Muscle layer of colon (tissue), 2 donors: ENCODE results near the gene ALDH1A3.
A peak's percentile ranks its signal among the peaks of the same experiment; 100 is the strongest.

Source experiments
- H3K27ac ChIP-seq: one replicate; pipeline ENCODE4 v1.7.0; 2013; ENCODE audit warnings: low read depth, mild to moderate bottlenecking, low read length, moderate library complexity
- H3K27me3 ChIP-seq, 2 donors: one replicate each; pipeline ENCODE4 v1.7.0; 2013; ENCODE audit warnings: low read length in 2 of 2, mild to moderate bottlenecking in 2 of 2; ENCODE audit not compliant: insufficient read depth in 2 of 2, control insufficient read depth in 1 of 2
- H3K36me3 ChIP-seq: one replicate; pipeline ENCODE4 v1.7.0; 2013; ENCODE audit warnings: mild to moderate bottlenecking, low read length; ENCODE audit not compliant: insufficient read depth
- H3K4me1 ChIP-seq: one replicate; pipeline ENCODE4 v1.7.0; 2013; ENCODE audit warnings: mild to moderate bottlenecking, low read length; ENCODE audit not compliant: insufficient read depth
- H3K4me3 ChIP-seq, 2 donors: one replicate each; pipeline ENCODE4 v1.7.0; 2013; ENCODE audit warnings: low read length in 2 of 2, low read depth in 1 of 2, mild to moderate bottlenecking in 1 of 2, moderate library complexity in 1 of 2
- H3K9ac ChIP-seq: one replicate; pipeline ENCODE4 v1.7.0; 2013; ENCODE audit warnings: low read length
- H3K9me3 ChIP-seq: one replicate; pipeline ENCODE4 v1.7.0; 2013; ENCODE audit warnings: mild to moderate bottlenecking, low read length
- donor health status: abdominal sarcoma.
- donor health status: Adenocarcinoma of cecum.

ALDH1A3 gene

GRCh38 chr15:100898661-100899462 is 19.2 kb downstream of the ALDH1A3 start:
- Histone ChIP-seq H3K36me3 (no peaks in the 10 kb centered on the region), H3K9me3 (no peaks in the 10 kb centered on the region), H3K27ac (no peak overlapping the region), H3K4me3 (no peak overlapping the region), H3K9ac (no peak overlapping the region), H3K4me1 (peaks cover 34% of the 10 kb centered on the region), H3K27me3 (no peaks in the 10 kb centered on the region)

GRCh38 chr15:100899601-100900000 is 20.0 kb downstream of the ALDH1A3 start:
- peaks cover 34% of the 10 kb centered on the region for H3K4me1 ChIP-seq
- H3K9ac ChIP-seq: no peak overlapping the region
- no peaks in the 10 kb centered on the region for H3K36me3 ChIP-seq
- no peak overlapping the region for H3K27ac ChIP-seq
- no peak overlapping the region for H3K4me3 ChIP-seq
- no peaks in the 10 kb centered on the region for H3K9me3 ChIP-seq
- no peaks in the 10 kb centered on the region for H3K27me3 ChIP-seq

- Histone ChIP-seq H3K4me1 (peaks cover 34% of the 10 kb centered on the region), H3K27ac (peak overlapping the region; percentile 94), H3K9ac (no peak overlapping the region)
These were observed 20.6 kb downstream of the ALDH1A3 start for GRCh38 chr15:100900136-100900794.

GRCh38 chr15:100900795-100901169 is 21.2 kb downstream of the ALDH1A3 start:
- Histone ChIP-seq H3K4me1 (peaks cover 34% of the 10 kb centered on the region), H3K9me3 (no peaks in the 10 kb centered on the region), H3K4me3 (no peak overlapping the region), H3K36me3 (no peaks in the 10 kb centered on the region), H3K27me3 (no peaks in the 10 kb centered on the region), H3K9ac (no peak overlapping the region), H3K27ac (peak overlapping the region; percentile 94)

More at GRCh38 chr15:100900136-100900794, 20.6 kb downstream of the ALDH1A3 start:
- H3K4me3 ChIP-seq: no peak overlapping the region
- H3K27me3 ChIP-seq: no peaks in the 10 kb centered on the region
- H3K36me3 ChIP-seq: no peaks in the 10 kb centered on the region
- no peaks in the 10 kb centered on the region for H3K9me3 ChIP-seq

GRCh38 chr15:100901296-100901695 is 21.7 kb downstream of the ALDH1A3 start:
- Histone ChIP-seq H3K4me1 (peaks cover 34% of the 10 kb centered on the region), H3K9ac (no peak overlapping the region), H3K4me3 (no peak overlapping the region), H3K36me3 (no peaks in the 10 kb centered on the region), H3K27me3 (no peaks in the 10 kb centered on the region), H3K27ac (peak overlapping the region; percentile 94), H3K9me3 (no peaks in the 10 kb centered on the region)

- Histone ChIP-seq H3K27ac (peak overlapping the region; percentile 94), H3K27me3 (no peaks in the 10 kb centered on the region), H3K9me3 (no peaks in the 10 kb centered on the region), H3K4me1 (peaks cover 34% of the 10 kb centered on the region), H3K9ac (peak overlapping the region; percentile 62), H3K36me3 (no peaks in the 10 kb centered on the region), H3K4me3 (peak overlapping the region; percentile 12 to 56)
These were observed 22.2 kb downstream of the ALDH1A3 start for GRCh38 chr15:100901702-100902435.

GRCh38 chr15:100902436-100903167 is 23.0 kb downstream of the ALDH1A3 start:
- peak overlapping the region; percentile 94 for H3K27ac ChIP-seq
- H3K9me3 ChIP-seq: no peaks in the 10 kb centered on the region
- H3K36me3 ChIP-seq: peaks cover 4% of the 10 kb centered on the region
- H3K4me1 ChIP-seq: peaks cover 34% of the 10 kb centered on the region
- no peaks in the 10 kb centered on the region for H3K27me3 ChIP-seq
- peak overlapping the region; percentile 62 for H3K9ac ChIP-seq
- peak overlapping the region; percentile 12 to 56 for H3K4me3 ChIP-seq

GRCh38 chr15:100903168-100903554 is 23.5 kb downstream of the ALDH1A3 start:
- H3K4me3 ChIP-seq: no peak overlapping the region
- no peak overlapping the region for H3K9ac ChIP-seq
- no peaks in the 10 kb centered on the region for H3K9me3 ChIP-seq
- H3K27ac ChIP-seq: peak overlapping the region; percentile 94
- H3K4me1 ChIP-seq: peaks cover 34% of the 10 kb centered on the region
- H3K27me3 ChIP-seq: no peaks in the 10 kb centered on the region
- H3K36me3 ChIP-seq: peaks cover 4% of the 10 kb centered on the region

GRCh38 chr15:100905850-100906249 is 26.2 kb downstream of the ALDH1A3 start:
- Histone ChIP-seq H3K9ac (no peak overlapping the region), H3K27me3 (no peaks in the 10 kb centered on the region), H3K9me3 (no peaks in the 10 kb centered on the region), H3K4me3 (no peak overlapping the region), H3K36me3 (peaks cover 4% of the 10 kb centered on the region), H3K4me1 (peaks cover 43% of the 10 kb centered on the region), H3K27ac (no peak overlapping the region)

- Histone ChIP-seq H3K27ac (no peak overlapping the region), H3K36me3 (peaks cover 4% of the 10 kb centered on the region), H3K4me1 (peaks cover 17% of the 10 kb centered on the region), H3K4me3 (no peak overlapping the region), H3K9me3 (no peaks in the 10 kb centered on the region), H3K9ac (no peak overlapping the region), H3K27me3 (no peaks in the 10 kb centered on the region)
These were observed 28.8 kb downstream of the ALDH1A3 start for GRCh38 chr15:100908466-100908865.

- H3K4me1 ChIP-seq: peaks cover 16% of the 10 kb centered on the region
- H3K9me3 ChIP-seq: no peaks in the 10 kb centered on the region
- H3K27ac ChIP-seq: no peak overlapping the region
- no peak overlapping the region for H3K9ac ChIP-seq
- peaks cover 4% of the 10 kb centered on the region for H3K36me3 ChIP-seq
- no peak overlapping the region for H3K4me3 ChIP-seq
- H3K27me3 ChIP-seq: no peaks in the 10 kb centered on the region
These were observed 29.9 kb downstream of the ALDH1A3 start for GRCh38 chr15:100909565-100909964.
